IPS-18c (cell line): ENCODE results near the gene FAM200B.

ENCODE experiments used
- H3K4me3 ChIP-seq: 2 replicates; pipeline ENCODE4 v1.7.0; 2013; ENCODE audit warnings: low read depth, mild to moderate bottlenecking, low read length, moderate library complexity; ENCODE audit not compliant: insufficient read depth
- H3K9me3 ChIP-seq: one replicate; pipeline ENCODE4 v1.6.1; 2013; ENCODE audit warnings: mild to moderate bottlenecking, low read length, moderate library complexity; ENCODE audit not compliant: control insufficient read depth, insufficient read depth

Gene FAM200B

GRCh38 chr4:15688051-15688450 lies 6.4 kb downstream of the FAM200B start:
- no peaks in the 10 kb centered on the region for H3K9me3 ChIP-seq

GRCh38 chr4:15689540-15689939 lies 7.9 kb downstream of the FAM200B start:
- Histone ChIP-seq H3K9me3 (no peaks in the 10 kb centered on the region), H3K4me3 (no peak overlapping the region)

More at GRCh38 chr4:15688051-15688450, 6.4 kb downstream of the FAM200B start:
- H3K4me3 ChIP-seq = no peak overlapping the region

DNA sequence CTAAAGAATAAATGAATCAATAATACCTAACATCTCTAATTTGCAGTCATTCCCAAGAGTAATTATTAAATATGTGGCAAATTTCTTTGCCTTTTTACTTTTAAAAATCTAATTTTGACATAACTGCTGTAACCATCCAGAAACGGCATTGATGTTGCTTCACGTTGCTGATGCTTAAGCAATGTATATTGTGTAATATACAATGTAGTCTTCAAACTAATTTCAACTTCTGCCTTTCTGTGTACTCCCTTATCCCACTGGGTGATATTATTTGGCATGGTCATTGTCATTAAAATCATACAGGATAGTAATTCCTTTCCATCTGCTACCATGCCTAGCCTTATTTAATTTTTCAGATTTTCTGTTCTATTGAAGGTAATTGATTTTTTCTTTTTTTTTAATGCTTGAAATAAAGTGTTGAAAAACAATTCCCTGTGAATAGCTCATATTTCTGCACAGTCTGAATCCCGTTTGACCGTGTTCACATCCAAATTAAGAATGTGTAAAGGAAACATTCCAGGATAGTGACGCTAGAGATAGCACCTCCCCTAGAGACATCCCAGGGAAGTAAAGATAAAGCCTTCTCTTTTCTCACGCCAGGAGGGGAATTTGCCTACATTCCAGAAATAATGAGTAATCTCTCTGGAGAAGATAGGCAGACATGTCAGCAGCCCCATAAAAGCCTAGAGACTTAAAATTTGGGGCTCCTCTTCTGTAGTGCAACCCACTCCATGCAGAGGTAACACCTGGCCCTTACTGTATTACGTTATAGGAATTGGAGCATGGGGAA lies 8.6 kb downstream of the FAM200B start:
- Histone ChIP-seq H3K4me3 (no peak overlapping the region), H3K9me3 (no peaks in the 10 kb centered on the region)

DNA sequence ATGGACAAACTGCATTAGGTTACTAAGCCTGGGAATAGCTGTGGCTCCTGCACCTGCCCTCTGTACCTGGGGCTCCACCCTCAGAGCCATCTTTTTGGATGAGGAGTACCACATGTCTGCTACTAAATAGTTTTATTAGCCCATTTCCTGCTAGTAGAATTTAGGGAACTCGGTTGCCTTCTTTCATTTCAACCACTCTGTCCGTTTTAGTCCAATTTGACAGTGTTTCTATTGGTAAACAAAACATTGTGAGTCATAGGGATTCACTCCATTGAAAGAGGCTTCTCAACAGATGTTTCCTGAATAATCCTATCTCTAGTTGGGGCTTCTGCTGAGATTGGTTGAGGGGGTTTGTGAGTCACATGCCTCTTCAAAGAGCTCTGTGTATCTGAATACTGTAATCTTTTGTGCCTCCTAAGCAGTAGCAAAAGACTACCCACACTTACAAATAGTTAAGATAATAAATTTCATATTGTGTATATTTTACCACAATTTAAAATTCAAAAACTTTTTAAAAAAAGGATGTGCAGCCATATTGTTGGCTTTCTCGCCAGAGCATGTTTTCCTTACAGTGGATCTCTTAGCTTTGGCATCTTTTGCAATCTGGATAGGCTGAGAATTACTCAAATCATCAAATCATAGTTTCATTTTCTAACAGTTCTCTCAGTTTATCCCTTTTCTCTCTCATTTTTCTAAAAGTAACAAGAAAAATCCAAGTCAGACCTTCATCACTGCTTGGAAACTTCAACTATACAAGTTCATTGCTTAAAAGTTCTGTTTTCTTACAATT lies 9.9 kb downstream of the FAM200B start:
- Histone ChIP-seq H3K9me3 (no peaks in the 10 kb centered on the region), H3K4me3 (no peak overlapping the region)

DNA sequence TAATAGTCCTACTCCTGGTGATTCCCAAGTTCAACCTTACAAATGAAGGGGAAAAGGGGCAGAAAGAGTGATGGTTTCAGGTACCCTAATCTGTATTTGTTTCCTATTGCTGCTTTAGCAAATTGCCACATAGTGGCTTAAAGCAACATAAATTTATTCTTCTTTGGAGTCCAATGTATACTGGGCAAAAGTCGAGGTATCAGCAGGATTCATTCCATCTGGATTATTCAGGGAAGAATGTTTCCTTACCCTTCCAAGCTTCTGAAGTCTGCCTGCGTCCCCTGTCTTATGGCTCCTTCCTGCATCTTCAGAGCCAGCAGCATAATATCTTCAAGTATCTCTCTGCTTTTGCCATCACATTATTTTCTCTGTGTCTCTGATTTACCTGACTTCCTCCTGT lies 11.0 kb downstream of the FAM200B start:
- Histone ChIP-seq H3K9me3 (no peaks in the 10 kb centered on the region), H3K4me3 (no peak overlapping the region)

DNA sequence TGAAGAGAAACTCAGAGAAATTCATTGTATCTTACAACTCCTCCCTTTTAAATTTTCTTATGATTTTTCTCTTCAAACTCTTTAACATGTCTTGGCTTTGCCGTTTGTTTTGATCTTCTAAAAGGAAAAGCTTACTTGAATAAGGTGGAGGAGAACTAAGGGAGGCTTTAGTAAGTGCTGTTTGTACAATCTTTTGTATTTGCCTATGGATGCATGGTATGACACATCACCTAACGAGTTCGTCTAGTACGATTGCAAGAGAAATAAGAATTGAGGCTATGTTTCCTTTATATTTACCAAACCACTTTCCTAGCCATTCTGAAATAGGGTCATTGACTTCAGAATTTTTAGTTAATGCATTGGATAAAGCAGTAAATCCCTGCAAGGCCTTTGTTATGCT lies 12.8 kb downstream of the FAM200B start:
- no peaks in the 10 kb centered on the region for H3K9me3 ChIP-seq
- no peak overlapping the region for H3K4me3 ChIP-seq

- Histone ChIP-seq H3K4me3 (no peak overlapping the region; the same call in 1 of the 2 replicates), H3K9me3 (no peaks in the 10 kb centered on the region)
Observed at GRCh38 chr4:15695240-15695699, 13.6 kb downstream of the FAM200B start.

DNA sequence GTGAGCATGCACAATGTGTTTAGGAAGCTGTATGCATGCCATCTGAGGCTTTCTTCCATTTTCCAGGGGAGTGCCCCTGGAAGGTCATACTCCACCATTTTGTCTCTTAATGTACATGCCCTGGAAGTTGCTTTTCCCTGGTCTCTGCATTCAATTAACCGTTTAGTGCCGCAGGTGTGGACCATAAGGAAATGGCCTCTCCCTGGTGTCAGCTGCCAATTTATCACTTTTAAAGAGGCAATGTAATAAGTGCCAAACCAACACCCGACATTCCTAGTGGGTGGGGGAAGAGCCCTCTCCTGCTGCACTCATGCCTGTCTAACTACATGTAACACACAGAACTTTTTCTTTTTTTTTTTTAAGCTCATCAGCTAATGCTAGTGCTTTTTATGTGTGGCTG lies 14.1 kb downstream of the FAM200B start:
- Histone ChIP-seq H3K9me3 (no peaks in the 10 kb centered on the region), H3K4me3 (no peak overlapping the region; the same call in 1 of the 2 replicates)

DNA sequence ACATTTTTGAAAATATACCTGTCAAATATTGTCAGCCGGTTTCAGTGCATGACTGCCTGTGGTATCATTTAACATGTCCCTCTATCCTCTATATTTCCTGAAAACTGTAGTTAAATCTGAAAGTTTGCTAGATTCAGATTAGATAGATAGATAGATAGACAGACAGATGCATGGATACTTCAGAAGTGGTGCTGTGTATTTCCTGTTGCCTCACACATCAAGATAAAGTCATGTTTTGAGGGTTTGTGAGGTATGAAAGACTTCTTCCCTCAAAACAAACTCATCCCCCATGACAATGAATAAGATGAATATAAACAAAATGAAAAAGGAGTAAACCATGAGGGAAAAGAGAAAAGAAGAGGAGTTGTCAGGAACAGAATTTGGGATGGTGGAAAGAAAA lies 15.2 kb downstream of the FAM200B start:
- H3K9me3 ChIP-seq = no peaks in the 10 kb centered on the region
- no peak overlapping the region for H3K4me3 ChIP-seq

DNA sequence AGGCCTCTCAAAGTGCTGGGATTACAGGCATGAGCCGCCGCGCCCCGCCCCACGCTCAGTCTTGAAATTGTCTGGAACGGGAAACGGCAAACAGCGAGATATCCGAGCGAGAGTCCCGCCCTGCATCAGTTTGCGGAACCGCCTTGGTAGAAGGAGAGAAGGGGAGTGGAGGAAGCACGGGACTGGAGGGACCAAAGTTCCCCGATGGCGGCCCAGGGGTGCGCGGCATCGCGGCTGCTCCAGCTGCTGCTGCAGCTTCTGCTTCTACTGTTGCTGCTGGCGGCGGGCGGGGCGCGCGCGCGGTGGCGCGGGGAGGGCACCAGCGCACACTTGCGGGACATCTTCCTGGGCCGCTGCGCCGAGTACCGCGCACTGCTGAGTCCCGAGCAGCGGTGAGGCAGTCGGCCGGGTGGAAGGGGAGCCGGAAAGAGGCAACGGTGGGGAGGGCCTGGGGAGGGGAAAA lies 21.3 kb downstream of the FAM200B start, which contains the start of gene BST1:
Gene BST1, plus strand, starts transcription at position 125 of the 463 bp plus-strand sequence. Its CDS starts 80 bp downstream, at position 205.
- Histone ChIP-seq H3K4me3 (peak within 1 kb of the TSS; percentile 2; the same call in 1 of the 2 replicates), H3K9me3 (peaks cover 2% of the 10 kb centered on the region)

- H3K4me3 ChIP-seq = peak overlapping the region; percentile 2; the same call in 1 of the 2 replicates
- H3K9me3 ChIP-seq = peaks cover 2% of the 10 kb centered on the region
Observed at GRCh38 chr4:15703439-15703838, 21.8 kb downstream of the FAM200B start.

GRCh38 chr4:15704129-15704528 lies 22.5 kb downstream of the FAM200B start:
- H3K4me3 ChIP-seq = no peak overlapping the region

DNA sequence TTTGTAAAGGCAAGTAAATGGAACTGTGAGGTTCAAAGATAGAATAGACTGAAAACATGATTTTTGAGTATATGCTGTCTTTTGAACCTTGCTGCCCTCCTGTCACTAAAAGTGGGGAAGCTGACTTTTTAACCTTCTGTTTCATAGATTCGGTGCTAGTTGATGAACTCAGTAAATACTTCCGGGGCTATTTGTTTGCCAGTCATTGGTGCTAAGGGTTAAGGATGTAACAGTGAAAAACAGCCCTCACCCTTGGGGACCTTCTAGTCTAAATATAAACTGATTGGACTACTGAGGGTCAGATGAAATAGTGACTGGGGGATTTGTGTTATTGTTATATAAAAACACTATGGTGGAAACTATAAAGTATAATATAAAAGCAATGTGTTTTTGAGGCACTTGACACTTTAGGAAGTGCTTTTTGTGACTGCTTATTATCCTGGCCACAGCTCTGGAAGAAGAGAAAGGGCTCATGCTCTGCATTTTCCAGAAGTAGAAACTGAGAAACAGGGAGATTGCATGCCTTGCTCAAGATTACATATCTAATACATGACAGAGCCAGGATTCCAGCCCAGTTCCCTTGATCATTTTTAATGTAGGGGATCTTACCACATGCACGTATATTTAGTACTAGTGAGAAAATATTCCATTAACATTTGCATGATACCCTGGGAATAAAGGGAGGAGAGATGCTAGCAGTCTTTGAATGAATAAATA lies 25.2 kb downstream of the FAM200B start:
- Histone ChIP-seq H3K4me3 (no peak overlapping the region), H3K9me3 (peaks cover 2% of the 10 kb centered on the region)

More at GRCh38 chr4:15704129-15704528, 22.5 kb downstream of the FAM200B start:
- peaks cover 2% of the 10 kb centered on the region for H3K9me3 ChIP-seq

DNA sequence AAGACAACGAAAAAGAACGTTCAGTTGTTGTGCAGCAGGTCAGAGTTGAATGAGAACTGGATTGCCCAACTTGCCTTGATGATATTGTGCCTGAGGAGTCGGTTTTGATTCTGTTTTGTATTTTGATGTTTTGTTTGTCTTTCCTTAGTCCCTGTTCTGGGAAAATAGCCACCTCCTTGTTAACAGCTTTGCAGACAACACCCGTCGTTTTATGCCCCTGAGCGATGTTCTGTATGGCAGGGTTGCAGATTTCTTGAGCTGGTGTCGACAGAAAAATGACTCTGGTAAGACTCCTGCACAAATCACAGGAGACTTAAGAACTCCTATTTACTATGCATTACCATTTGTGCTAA lies 25.7 kb downstream of the FAM200B start:
- Histone ChIP-seq H3K4me3 (no peak overlapping the region), H3K9me3 (peaks cover 2% of the 10 kb centered on the region)

- H3K9me3 ChIP-seq = no peaks in the 10 kb centered on the region
- H3K4me3 ChIP-seq = no peak overlapping the region
Observed at GRCh38 chr4:15711762-15712161, 30.1 kb downstream of the FAM200B start.

DNA sequence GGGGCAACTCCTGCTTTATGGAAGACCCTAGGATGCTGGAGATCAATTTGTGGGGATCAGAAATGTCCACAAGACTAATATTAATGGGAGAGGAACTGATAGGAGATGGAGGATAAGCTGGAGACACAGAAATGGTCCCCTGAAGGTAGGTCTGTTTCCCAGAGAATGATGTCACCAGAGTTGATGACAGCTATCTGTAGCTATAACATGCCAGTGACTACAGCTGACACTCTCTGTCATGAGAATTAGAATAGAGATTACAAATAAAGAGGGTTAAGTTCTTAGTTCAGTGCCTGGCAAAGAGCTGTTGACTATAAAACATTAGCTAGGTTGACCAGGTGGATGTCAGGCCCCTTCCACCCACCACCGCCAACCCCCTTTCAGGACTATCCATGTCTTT lies 30.6 kb downstream of the FAM200B start:
- Histone ChIP-seq H3K9me3 (no peaks in the 10 kb centered on the region), H3K4me3 (no peak overlapping the region)

DNA sequence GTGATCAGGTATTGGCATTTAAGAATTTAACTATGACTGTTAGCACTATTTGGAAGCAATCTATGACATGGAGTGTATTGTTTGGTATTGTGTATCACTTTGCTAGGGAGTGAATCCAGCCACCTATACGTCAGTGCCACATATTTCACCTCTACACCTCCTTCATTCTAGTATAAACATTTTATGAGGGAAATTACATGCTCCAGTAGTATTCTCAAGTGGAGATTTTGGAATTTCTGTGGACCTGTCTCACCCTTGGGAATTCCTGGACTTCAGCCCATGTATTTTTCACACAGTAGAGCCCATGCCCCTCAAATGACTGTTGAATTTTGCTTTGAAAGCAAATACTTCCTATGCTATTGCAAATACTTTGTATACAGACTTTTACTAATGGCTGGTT lies 32.5 kb downstream of the FAM200B start:
- Histone ChIP-seq H3K9me3 (no peaks in the 10 kb centered on the region), H3K4me3 (no peak overlapping the region)
